GM20000 (cell line): ENCODE results near the gene TMCC2.

Experiments
- DNase-seq: peaks from one replicate; pipeline ENCODE4 v3.0.0; 2012; ENCODE audit warnings: low spot score
- CTCF ChIP-seq: IDR thresholded peaks from 2 replicates; pipeline ENCODE4 v1.5.1; 2012; ENCODE audit warnings: mild to moderate bottlenecking, control low read depth; ENCODE audit errors: extremely low read depth, missing control alignments

The TMCC2 gene

GRCh38 chr1:205188098-205188497 is 39.6 kb upstream of the TMCC2 start:
- no peak for DNase-seq
- TF ChIP-seq CTCF, result no peak

- DNase-seq, result no peak
- TF ChIP-seq CTCF, result no peak
These were observed 39.1 kb upstream of the TMCC2 start for GRCh38 chr1:205188596-205188995.

GRCh38 chr1:205189131-205189530 is 38.6 kb upstream of the TMCC2 start:
- no peak for TF ChIP-seq CTCF
- DNase-seq, result no peak

- TF ChIP-seq CTCF, result no peak
- no peak for DNase-seq
These were observed 36.7 kb upstream of the TMCC2 start for GRCh38 chr1:205190845-205191577.

GRCh38 chr1:205191622-205192021 is 36.1 kb upstream of the TMCC2 start:
- TF ChIP-seq CTCF, result no peak
- no peak for DNase-seq

- TF ChIP-seq CTCF, result no peak
- no peak for DNase-seq
These were observed 35.5 kb upstream of the TMCC2 start for GRCh38 chr1:205192287-205192686.

GRCh38 chr1:205199090-205199930 is 28.4 kb upstream of the TMCC2 start:
- peak; percentile 29 for DNase-seq
- TF ChIP-seq CTCF, result no peak
